BE2C (cell line): Measurements from ENCODE around the gene KRTAP4-12.
"Not testable (repeated sequence)": the region's sequence is repeated elsewhere in the genome, so short reads cannot be mapped to it uniquely, and the experiment has no call there.

ENCODE experiments used
- DNase-seq: peaks from one replicate; pipeline ENCODE4 v3.0.0-alpha.2; 2020
- H3K27me3 ChIP-seq: fragments of 250-450 bp; sonication (Bioruptor Pico); 2 replicates; pipeline ENCODE4 v1.5.1; 2020; ENCODE audit warnings: mild to moderate bottlenecking
- H3K36me3 ChIP-seq: fragments of 250-450 bp; sonication (Bioruptor Pico); 2 replicates; pipeline ENCODE4 v1.5.1; 2020; ENCODE audit warnings: mild to moderate bottlenecking
- H3K4me1 ChIP-seq: fragments of 250-450 bp; sonication (Bioruptor Pico); 2 replicates; pipeline ENCODE4 v1.5.1; 2020
- H3K4me3 ChIP-seq: 2 replicates; pipeline ENCODE4 v1.5.1; 2011; ENCODE audit warnings: low read depth, low read length
- H3K9me3 ChIP-seq: fragments of 250-450 bp; sonication (Bioruptor Pico); 2 replicates; pipeline ENCODE4 v1.5.1; 2020
- CTCF ChIP-seq: IDR thresholded peaks from 2 replicates; pipeline ENCODE4 v1.5.1; 2012; ENCODE audit warnings: mild to moderate bottlenecking, low read depth, low read length

The KRTAP4-12 gene

GRCh38 chr17:41103896-41104295, 20.1 kb downstream of the KRTAP4-12 start:
- Histone ChIP-seq H3K4me3 (no peak overlapping the region), H3K4me1 (no peaks in the 10 kb centered on the region), H3K36me3 (no peaks in the 10 kb centered on the region), H3K27me3 (peaks cover 3% of the 10 kb centered on the region; the same call in 1 of the 2 replicates), H3K9me3 (no peaks in the 10 kb centered on the region)
- TF ChIP-seq CTCF = no peak
- no peak for DNase-seq

DNA sequence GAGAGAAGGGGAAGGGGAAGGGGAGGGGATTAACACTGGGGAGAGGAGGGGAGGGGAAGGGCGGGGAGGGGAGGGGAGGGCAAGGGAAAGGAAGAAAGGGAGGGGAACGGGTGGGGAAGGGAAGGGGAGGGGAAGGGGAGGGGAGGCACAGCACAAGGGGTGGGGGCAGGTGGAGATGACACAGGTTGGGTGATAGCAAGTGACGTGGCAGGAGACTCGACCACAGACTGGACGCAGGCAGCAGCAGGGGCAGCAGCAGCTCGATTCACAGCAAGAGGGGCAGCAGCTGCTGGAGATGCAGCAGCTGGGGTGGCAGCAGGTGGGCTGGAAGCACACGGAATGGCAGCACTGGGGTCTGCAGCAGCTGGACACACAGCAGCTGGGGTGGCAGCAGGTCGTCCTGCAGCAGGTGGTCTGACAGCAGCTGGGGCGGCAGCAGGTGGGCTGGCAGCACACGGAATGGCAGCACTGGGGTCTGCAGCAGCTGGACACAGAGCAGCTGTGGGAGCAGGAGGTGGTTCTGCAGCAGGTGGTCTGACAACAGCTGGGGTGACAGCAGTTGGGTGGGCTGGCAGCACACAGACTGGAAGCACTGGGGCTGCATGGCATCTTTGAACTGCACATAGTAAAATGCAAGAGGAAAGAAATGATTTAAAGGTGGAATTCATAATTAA, 22.3 kb downstream of the KRTAP4-12 start, which contains the start of gene KRTAP4-16:
Gene KRTAP4-16, minus strand, starts transcription at position 624 of the 674 bp plus-strand sequence. Its CDS starts 0 bp downstream, at position 624.
- Histone ChIP-seq H3K9me3 (no peaks in the 10 kb centered on the region), H3K4me3 (no peak within 1 kb of the TSS), H3K4me1 (no peaks in the 10 kb centered on the region), H3K36me3 (no peaks in the 10 kb centered on the region), H3K27me3 (no peaks in the 10 kb centered on the region)
- DNase-seq = no peak
- TF ChIP-seq CTCF = no peak

GRCh38 chr17:41099682-41100480, 24.1 kb downstream of the KRTAP4-12 start:
- not testable (repeated sequence) for H3K4me3 ChIP-seq, H3K9me3 ChIP-seq, DNase-seq, H3K36me3 ChIP-seq, H3K4me1 ChIP-seq, H3K27me3 ChIP-seq

- no peaks in the 10 kb centered on the region for H3K4me1 ChIP-seq
- TF ChIP-seq CTCF = no peak
- no peak for DNase-seq
- no peaks in the 10 kb centered on the region for H3K27me3 ChIP-seq
- H3K4me3 ChIP-seq = no peak overlapping the region
- H3K36me3 ChIP-seq = no peaks in the 10 kb centered on the region
- no peaks in the 10 kb centered on the region for H3K9me3 ChIP-seq
Measured at GRCh38 chr17:41098481-41098880, 25.5 kb downstream of the KRTAP4-12 start.

DNA sequence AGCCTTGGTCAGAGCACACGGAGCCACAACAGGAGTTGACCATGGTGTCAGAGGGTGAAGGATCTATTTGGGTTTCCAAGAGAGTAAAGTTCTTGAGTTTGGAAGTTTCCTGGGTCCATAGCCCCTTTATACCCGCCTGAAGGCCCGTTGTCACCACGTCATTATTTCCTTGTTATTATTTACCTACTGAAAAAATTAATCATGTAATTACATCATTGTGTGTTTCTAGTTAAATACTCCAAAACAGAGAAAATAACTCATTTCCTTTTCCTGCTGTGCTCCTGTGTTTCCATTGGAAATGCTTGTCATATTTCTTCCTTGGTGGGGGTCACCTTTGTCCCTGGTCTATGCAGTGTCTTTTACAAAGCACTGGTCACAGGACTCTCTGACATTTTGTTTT, 25.9 kb downstream of the KRTAP4-12 start, which contains the start of gene KRTAP4-8:
Gene KRTAP4-8, minus strand, starts transcription at position 101 of the 400 bp plus-strand sequence. Its CDS starts 58 bp downstream, at position 43.
- Histone ChIP-seq H3K27me3 (no peaks in the 10 kb centered on the region), H3K4me1 (no peaks in the 10 kb centered on the region), H3K4me3 (no peak within 1 kb of the TSS), H3K36me3 (no peaks in the 10 kb centered on the region), H3K9me3 (no peaks in the 10 kb centered on the region)
- DNase-seq = no peak
- no peak for TF ChIP-seq CTCF

DNA sequence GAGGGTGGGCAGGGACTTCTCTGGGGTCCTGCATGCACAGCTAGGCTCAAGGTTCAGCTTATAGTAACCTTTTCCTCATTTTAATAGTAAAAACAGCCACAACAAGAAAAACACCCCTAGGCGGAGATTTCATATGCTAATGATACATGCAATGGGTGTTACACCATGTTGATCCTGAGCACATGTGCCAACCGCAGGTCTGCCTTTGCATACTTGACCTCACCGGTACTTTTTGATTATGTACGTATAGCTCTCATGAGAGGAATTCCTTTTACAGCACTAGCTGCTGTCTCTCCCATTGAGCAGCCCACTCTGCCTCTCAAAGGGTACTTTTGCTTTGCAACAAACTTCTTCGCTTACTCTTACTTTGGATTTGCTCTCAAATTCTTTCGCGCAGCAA, 27.9 kb downstream of the KRTAP4-12 start:
- Histone ChIP-seq H3K9me3 (no peaks in the 10 kb centered on the region), H3K4me3 (no peak overlapping the region), H3K4me1 (no peaks in the 10 kb centered on the region), H3K27me3 (no peaks in the 10 kb centered on the region), H3K36me3 (no peaks in the 10 kb centered on the region)
- TF ChIP-seq CTCF = no peak
- no peak for DNase-seq

DNA sequence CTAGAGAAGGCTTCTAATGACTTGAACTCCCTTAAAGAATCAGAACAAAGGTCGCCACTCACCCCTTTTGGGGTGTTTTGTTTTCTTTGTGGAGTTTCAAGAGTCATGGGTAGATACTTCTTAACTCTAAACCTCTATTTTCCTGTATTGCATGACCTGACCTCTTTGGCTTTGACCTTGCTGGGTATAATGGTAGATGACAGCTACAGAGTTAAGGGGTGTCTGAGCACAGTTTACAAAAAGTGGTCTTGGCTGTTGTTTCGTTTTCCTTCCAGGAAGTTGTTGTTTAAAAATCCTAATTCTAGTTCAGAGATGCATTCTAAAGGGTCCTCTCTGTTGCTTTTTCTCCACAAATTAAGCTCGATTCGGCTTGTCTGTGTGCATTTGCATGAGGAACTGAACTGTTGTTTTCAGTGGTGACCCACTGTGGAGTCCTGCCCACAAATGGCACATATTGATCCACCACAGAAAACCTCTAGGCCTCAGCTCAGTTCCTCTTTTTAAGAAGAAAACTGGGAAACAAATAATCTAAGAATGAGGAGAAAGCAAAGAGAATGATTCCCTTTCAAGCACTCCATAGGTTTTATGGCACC, 35.1 kb downstream of the KRTAP4-12 start:
- DNase-seq, H3K27me3 ChIP-seq, H3K9me3 ChIP-seq, H3K4me3 ChIP-seq, H3K4me1 ChIP-seq, H3K36me3 ChIP-seq: not testable (repeated sequence)

- not testable (repeated sequence) for H3K4me3 ChIP-seq, H3K9me3 ChIP-seq, DNase-seq, H3K36me3 ChIP-seq, H3K27me3 ChIP-seq, H3K4me1 ChIP-seq
Measured at GRCh38 chr17:41084100-41084856, 39.7 kb downstream of the KRTAP4-12 start, which contains the start of gene KRTAP4-7. Gene KRTAP4-7, plus strand, starts transcription at chr17:41084150. Its CDS starts 57 bp downstream, at chr17:41084207.

GRCh38 chr17:41083427-41083826, 40.6 kb downstream of the KRTAP4-12 start:
- not testable (repeated sequence) for H3K27me3 ChIP-seq, H3K4me3 ChIP-seq, H3K4me1 ChIP-seq, H3K36me3 ChIP-seq, H3K9me3 ChIP-seq, DNase-seq
